HepG2 (cell line): ENCODE data around the gene FAM163B. TPM values are rescaled to one million over a fixed set of nuclear protein-coding genes. Genes with fewer than 3 reads are reported as not detected.

ENCODE experiments used
- ATAC-seq: fragments of 200-7000 bp; cut with Tn5 transposase; 3 replicates; pipeline ENCODE4 v1.9.1; 2020; ENCODE audit warnings: mild to moderate bottlenecking, moderate library complexity
- BruUV-seq: library from RNA; stranded (reverse); fragments of 400-500 nt; replicated peaks from 2 replicates; lab custom pipeline; 2021; lab: Mats Ljungman, UMichigan
- CTCF ChIA-PET: fragments of 300-600 bp; formaldehyde crosslinking; extraction: SDS; loops from one replicate; lab custom pipeline; 2021; ENCODE audit warnings: low total read pairs, inconsistent platforms, low intra/inter-chr PET ratio; lab: Yijun Ruan, JAX
- POLR2A ChIA-PET: fragments of 350-600 bp; sonication (Branson Sonifier 250); formaldehyde crosslinking; loops from one replicate; lab custom pipeline; 2020; ENCODE audit warnings: antibody characterized with exemption, inconsistent platforms; lab: Yijun Ruan, JAX
- DNase-seq: peaks from one replicate; pipeline ENCODE4 v3.0.0-alpha.2; 2015; ENCODE audit warnings: low spot score
- FAIRE-seq: peaks from 3 replicates; lab custom pipeline; 2011; peaks lifted over from hg19 to GRCh38; lab: Jason Lieb, UNC
- H2AFZ ChIP-seq: one replicate; pipeline ENCODE4 v1.6.1; 2011; ENCODE audit warnings: low read length, inconsistent platforms
- H3K27ac ChIP-seq: fragments of 300-600 bp; 3 replicates; pipeline ENCODE4 v1.8.0; 2011; ENCODE audit warnings: mixed run types, mild to moderate bottlenecking, mixed read lengths, low read length, inconsistent platforms; ENCODE audit not compliant: insufficient read depth; ENCODE audit errors: extremely low read length
- H3K27me3 ChIP-seq, 2 experiments: fragments of 200-600 bp in 1 of 2; 2 replicates in 1 of 2; 3 replicates in 1 of 2; pipeline versions ENCODE4 v1.6.0 to v1.8.0; 2011; ENCODE audit warnings: low read length in 2 of 2, mild to moderate bottlenecking in 2 of 2, moderate library complexity in 2 of 2, inconsistent platforms in 1 of 2; ENCODE audit not compliant: insufficient read depth in 2 of 2, control insufficient read depth in 1 of 2
- H3K36me3 ChIP-seq, 2 experiments: fragments of 200-600 bp in 1 of 2; replicated peaks in 1 of 2; 2 replicates in 1 of 2; 3 replicates in 1 of 2; pipeline versions ENCODE4 v1.5.1 to v1.8.0; 2011; ENCODE audit warnings: low read length in 2 of 2, inconsistent platforms in 1 of 2; ENCODE audit not compliant: insufficient read depth in 2 of 2, control insufficient read depth in 1 of 2
- H3K4me1 ChIP-seq: 2 replicates; pipeline ENCODE4 v1.5.1; 2012; ENCODE audit warnings: low read length, inconsistent platforms; ENCODE audit not compliant: insufficient read depth
- H3K4me2 ChIP-seq: 2 replicates; pipeline ENCODE4 v1.6.0; 2011; ENCODE audit warnings: low read depth, low read length, inconsistent platforms
- H3K4me3 ChIP-seq, 3 experiments: fragments of 200-600 bp in 1 of 3; sonication (generic), shearing (Covaris generic) in 1 of 3; replicated peaks in 1 of 3; 2 replicates each; pipeline ENCODE4 v1.5.1; 2011 to 2016; ENCODE audit warnings: low read length in 3 of 3, inconsistent platforms in 2 of 3, low read depth in 2 of 3, mild to moderate bottlenecking in 2 of 3, control low read depth in 1 of 3, mixed read lengths in 1 of 3; ENCODE audit not compliant: insufficient read depth in 1 of 3
- H3K79me2 ChIP-seq: one replicate; pipeline ENCODE4 v1.6.1; 2011; ENCODE audit warnings: low read length, inconsistent platforms; ENCODE audit not compliant: insufficient read depth
- H3K9ac ChIP-seq: 2 replicates; pipeline ENCODE4 v1.6.0; 2011; ENCODE audit warnings: mild to moderate bottlenecking, low read depth, low read length, inconsistent platforms; ENCODE audit not compliant: insufficient read depth
- H3K9me3 ChIP-seq: 2 replicates; pipeline ENCODE4 v1.5.1; 2012; ENCODE audit warnings: mild to moderate bottlenecking, low read length
- H4K20me1 ChIP-seq: 2 replicates; pipeline ENCODE4 v1.6.0; 2011; ENCODE audit warnings: inconsistent platforms, mild to moderate bottlenecking, low read length, moderate library complexity; ENCODE audit not compliant: insufficient read depth
- ATF1 ChIP-seq: IDR thresholded peaks from 2 replicates; pipeline ENCODE4 v1.6.1; 2016; ENCODE audit warnings: mild to moderate bottlenecking, control low read depth
- MTA1 ChIP-seq: sonication (generic); formaldehyde crosslinking; IDR thresholded peaks from 2 replicates; pipeline ENCODE4 v1.4.0; 2020; ENCODE audit warnings: missing genetic modification reagents, mild to moderate bottlenecking, borderline replicate concordance
- SATB2 ChIP-seq: sonication (generic); formaldehyde crosslinking; IDR thresholded peaks from 2 replicates; pipeline ENCODE4 v1.5.0; 2020; ENCODE audit warnings: missing genetic modification reagents
- SRF ChIP-seq: IDR thresholded peaks from 2 replicates; pipeline ENCODE4 v1.6.1; 2011; ENCODE audit warnings: mild to moderate bottlenecking, low read depth, low read length, moderate library complexity
- WGBS: methylation state at CpG from one replicate; pipeline ENCODE4 v1.1.6; 2017; ENCODE audit warnings: low lambda C conversion rate; 5-methylcytosine and 5-hydroxymethylcytosine counted together
- in situ Hi-C: cut with HindIII; loops from 2 replicates; pipeline ENCODE4 v1.10.0; 2017; ENCODE audit warnings: low pct_unique_long_range_greater_than_20kb; ENCODE audit not compliant: extremely low pct_ligation_motif_present
- intact Hi-C: fragments of 100-400 bp; cut with micrococcal nuclease; formaldehyde crosslinking; loops from one replicate; pipeline ENCODE4 v1.10.0; 2022; ENCODE audit not compliant: unreplicated experiment
- polyA plus RNA-seq, 8 experiments: library from polyadenylated mRNA; depleted of rRNA in 3 of 8; stranded (reverse) in 7 of 8; unstranded in 1 of 8; fragments of >200 nt; fragmentation: Illumina TruSeq in 4 of 8; extraction: Trizol in 4 of 8; gene quantifications; 2 replicates each; pipeline versions ENCODE4 v1.2.1 to v1.2.3, GENCODE V29; 2011 to 2016; ENCODE audit warnings: low read depth in 4 of 8, missing spikeins in 1 of 8, mixed read lengths in 1 of 8; ENCODE audit not compliant: insufficient read depth in 1 of 8
- total RNA-seq, 5 experiments: library from RNA; depleted of rRNA; stranded (reverse); fragments of >200 nt; fragmentation: Illumina TruSeq; extraction: Trizol; gene quantifications; 2 replicates each; pipeline ENCODE4 v1.2.3, GENCODE V29; 2016; ENCODE audit warnings: low read depth in 1 of 5
- TF ChIP-seq, protein P1 (sequence below), 2 experiments: sonication (generic) in 1 of 2; formaldehyde crosslinking in 1 of 2; IDR thresholded peaks; 2 replicates each; pipeline versions ENCODE4 v1.5.1 to v1.6.1; 2011 to 2020; ENCODE audit warnings: borderline replicate concordance in 1 of 2, low read depth in 1 of 2, low read length in 1 of 2, mild to moderate bottlenecking in 1 of 2, missing genetic modification reagents in 1 of 2, moderate library complexity in 1 of 2
- TF ChIP-seq, protein P2 (sequence below): IDR thresholded peaks from 2 replicates; pipeline ENCODE4 v1.6.1; 2016; ENCODE audit warnings: low read depth, missing genetic modification reagents, missing compliant biosample characterization
- TF ChIP-seq, protein P3 (sequence below): sonication (generic); formaldehyde crosslinking; IDR thresholded peaks from 2 replicates; pipeline ENCODE4 v1.8.1; 2022; ENCODE audit warnings: mild to moderate bottlenecking, missing genetic modification reagents

The FAM163B gene
- total and polyA plus RNA-seq, 2 of the 13 experiments (the other 11 are each of a cell fraction or from before 2014, with no cell fraction given), result not detected

DNA sequence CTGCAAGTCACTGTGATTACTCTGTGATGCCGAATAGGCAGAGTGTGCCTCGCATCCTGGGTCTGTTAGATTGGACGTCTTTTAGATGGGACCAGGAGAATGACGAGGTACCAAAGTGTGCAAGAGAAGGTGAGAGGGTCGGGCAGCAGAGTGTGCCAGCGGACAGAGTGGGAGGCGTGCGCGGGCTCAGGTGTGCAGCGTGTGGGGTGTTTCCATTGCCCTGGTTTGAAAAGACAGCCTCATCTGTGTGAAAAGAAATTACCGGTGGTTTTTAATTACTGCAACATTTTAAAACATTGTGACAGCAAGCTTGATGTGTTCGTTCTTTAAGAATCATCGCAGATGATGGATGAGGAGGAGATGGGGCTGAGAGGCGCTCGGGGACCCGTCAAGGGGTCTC, 4.2 kb upstream of the FAM163B start:
- ChIA-PET POLR2A (no interaction called here), CTCF (no interaction called here)
- Histone ChIP-seq H3K4me3 (no peak overlapping the region), H3K27ac (no peak overlapping the region), H3K36me3 (no peaks in the 10 kb centered on the region), H3K79me2 (no peaks in the 10 kb centered on the region), H3K27me3 (peaks cover 5 to 75% of the 10 kb centered on the region in 2 experiments), H3K9ac (no peak overlapping the region), H4K20me1 (0 out of 2 replicates have a peak, but pooled peaks cover 3% of the 10 kb centered on the region), H3K4me2 (no peak overlapping the region), H3K9me3 (no peaks in the 10 kb centered on the region), H3K4me1 (no peaks in the 10 kb centered on the region), H2AFZ (no peak overlapping the region)
- in situ Hi-C loops (no loop called here), intact Hi-C loops (no loop called here)
- no TSS peak for BruUV-seq
- ATAC-seq (no peak), FAIRE-seq (no peak), DNase-seq (no peak)
- TF ChIP-seq SATB2 (CRISPR knock-in tag) (no peak), SRF (no peak), ATF1 (CRISPR knock-in tag) (no peak), MTA1 (CRISPR knock-in tag) (no peak)
- TF ChIP-seq, protein P1, sequence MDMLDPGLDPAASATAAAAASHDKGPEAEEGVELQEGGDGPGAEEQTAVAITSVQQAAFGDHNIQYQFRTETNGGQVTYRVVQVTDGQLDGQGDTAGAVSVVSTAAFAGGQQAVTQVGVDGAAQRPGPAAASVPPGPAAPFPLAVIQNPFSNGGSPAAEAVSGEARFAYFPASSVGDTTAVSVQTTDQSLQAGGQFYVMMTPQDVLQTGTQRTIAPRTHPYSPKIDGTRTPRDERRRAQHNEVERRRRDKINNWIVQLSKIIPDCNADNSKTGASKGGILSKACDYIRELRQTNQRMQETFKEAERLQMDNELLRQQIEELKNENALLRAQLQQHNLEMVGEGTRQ (IDR thresholded peaks at IDR 0.05; ENCODE audit: low read depth, low read length), result no peak
- TF ChIP-seq, protein P1 (CRISPR knock-in tag; IDR thresholded peaks at IDR 0.05; ENCODE audit: borderline replicate concordance), result no peak
- TF ChIP-seq, protein P2, sequence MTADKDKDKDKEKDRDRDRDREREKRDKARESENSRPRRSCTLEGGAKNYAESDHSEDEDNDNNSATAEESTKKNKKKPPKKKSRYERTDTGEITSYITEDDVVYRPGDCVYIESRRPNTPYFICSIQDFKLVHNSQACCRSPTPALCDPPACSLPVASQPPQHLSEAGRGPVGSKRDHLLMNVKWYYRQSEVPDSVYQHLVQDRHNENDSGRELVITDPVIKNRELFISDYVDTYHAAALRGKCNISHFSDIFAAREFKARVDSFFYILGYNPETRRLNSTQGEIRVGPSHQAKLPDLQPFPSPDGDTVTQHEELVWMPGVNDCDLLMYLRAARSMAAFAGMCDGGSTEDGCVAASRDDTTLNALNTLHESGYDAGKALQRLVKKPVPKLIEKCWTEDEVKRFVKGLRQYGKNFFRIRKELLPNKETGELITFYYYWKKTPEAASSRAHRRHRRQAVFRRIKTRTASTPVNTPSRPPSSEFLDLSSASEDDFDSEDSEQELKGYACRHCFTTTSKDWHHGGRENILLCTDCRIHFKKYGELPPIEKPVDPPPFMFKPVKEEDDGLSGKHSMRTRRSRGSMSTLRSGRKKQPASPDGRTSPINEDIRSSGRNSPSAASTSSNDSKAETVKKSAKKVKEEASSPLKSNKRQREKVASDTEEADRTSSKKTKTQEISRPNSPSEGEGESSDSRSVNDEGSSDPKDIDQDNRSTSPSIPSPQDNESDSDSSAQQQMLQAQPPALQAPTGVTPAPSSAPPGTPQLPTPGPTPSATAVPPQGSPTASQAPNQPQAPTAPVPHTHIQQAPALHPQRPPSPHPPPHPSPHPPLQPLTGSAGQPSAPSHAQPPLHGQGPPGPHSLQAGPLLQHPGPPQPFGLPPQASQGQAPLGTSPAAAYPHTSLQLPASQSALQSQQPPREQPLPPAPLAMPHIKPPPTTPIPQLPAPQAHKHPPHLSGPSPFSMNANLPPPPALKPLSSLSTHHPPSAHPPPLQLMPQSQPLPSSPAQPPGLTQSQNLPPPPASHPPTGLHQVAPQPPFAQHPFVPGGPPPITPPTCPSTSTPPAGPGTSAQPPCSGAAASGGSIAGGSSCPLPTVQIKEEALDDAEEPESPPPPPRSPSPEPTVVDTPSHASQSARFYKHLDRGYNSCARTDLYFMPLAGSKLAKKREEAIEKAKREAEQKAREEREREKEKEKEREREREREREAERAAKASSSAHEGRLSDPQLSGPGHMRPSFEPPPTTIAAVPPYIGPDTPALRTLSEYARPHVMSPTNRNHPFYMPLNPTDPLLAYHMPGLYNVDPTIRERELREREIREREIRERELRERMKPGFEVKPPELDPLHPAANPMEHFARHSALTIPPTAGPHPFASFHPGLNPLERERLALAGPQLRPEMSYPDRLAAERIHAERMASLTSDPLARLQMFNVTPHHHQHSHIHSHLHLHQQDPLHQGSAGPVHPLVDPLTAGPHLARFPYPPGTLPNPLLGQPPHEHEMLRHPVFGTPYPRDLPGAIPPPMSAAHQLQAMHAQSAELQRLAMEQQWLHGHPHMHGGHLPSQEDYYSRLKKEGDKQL (CRISPR knock-in tag), result no peak
- TF ChIP-seq, protein P3, sequence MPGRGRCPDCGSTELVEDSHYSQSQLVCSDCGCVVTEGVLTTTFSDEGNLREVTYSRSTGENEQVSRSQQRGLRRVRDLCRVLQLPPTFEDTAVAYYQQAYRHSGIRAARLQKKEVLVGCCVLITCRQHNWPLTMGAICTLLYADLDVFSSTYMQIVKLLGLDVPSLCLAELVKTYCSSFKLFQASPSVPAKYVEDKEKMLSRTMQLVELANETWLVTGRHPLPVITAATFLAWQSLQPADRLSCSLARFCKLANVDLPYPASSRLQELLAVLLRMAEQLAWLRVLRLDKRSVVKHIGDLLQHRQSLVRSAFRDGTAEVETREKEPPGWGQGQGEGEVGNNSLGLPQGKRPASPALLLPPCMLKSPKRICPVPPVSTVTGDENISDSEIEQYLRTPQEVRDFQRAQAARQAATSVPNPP, result no peak
- WGBS, result 31% methylated on average over 16 of the region's 16 CpGs
